Uterus (tissue), 4 donors: ENCODE measurements around the gene ABCA6. TPM values are rescaled to one million over a fixed set of nuclear protein-coding genes. Genes with fewer than 3 reads are reported as not detected.

Experiments
- DNase-seq, 2 donors: peaks; one replicate each; pipeline ENCODE4 v3.0.0-alpha.2; 2019 to 2020
- H3K27ac ChIP-seq, 2 donors: fragments of 200-600 bp; sonication (generic); 1 replicate in 1 of 2; 2 replicates in 1 of 2; pipeline ENCODE4 v1.5.1; 2016 to 2018
- H3K27me3 ChIP-seq, 2 donors: fragments of 200-600 bp; sonication (generic); one replicate each; pipeline ENCODE4 v1.5.1; 2018 to 2019; ENCODE audit warnings: control low read depth in 1 of 2
- H3K36me3 ChIP-seq, 2 donors: fragments of 200-600 bp; sonication (generic); one replicate each; pipeline ENCODE4 v1.5.1; 2019; ENCODE audit warnings: control low read depth in 1 of 2
- H3K4me1 ChIP-seq, 2 donors: fragments of 200-600 bp; sonication (generic); one replicate each; pipeline ENCODE4 v1.5.1; 2018 to 2019; ENCODE audit warnings: control low read depth in 1 of 2
- H3K4me3 ChIP-seq, 2 donors: fragments of 200-600 bp; sonication (generic); 1 replicate in 1 of 2; 2 replicates in 1 of 2; pipeline ENCODE4 v1.5.1; 2018 to 2019; ENCODE audit warnings: mild to moderate bottlenecking in 1 of 2
- H3K9me3 ChIP-seq, 2 donors: fragments of 200-600 bp; sonication (generic); one replicate each; pipeline ENCODE4 v1.5.1; 2019; ENCODE audit warnings: control low read depth in 1 of 2
- CTCF ChIP-seq, 4 experiments: fragments of 200-600 bp in 2 of 4; fragments of 450-650 bp in 2 of 4; sonication (generic) in 2 of 4; IDR thresholded peaks; one replicate each; pipeline ENCODE4 v1.5.1; 2016 to 2019; ENCODE audit warnings: antibody characterized with exemption in 4 of 4, mild to moderate bottlenecking in 2 of 4, moderate library complexity in 1 of 4
- POLR2A ChIP-seq, 2 donors: fragments of 450-650 bp; IDR thresholded peaks; one replicate each; pipeline ENCODE4 v1.6.1; 2016; ENCODE audit warnings: antibody characterized with exemption in 2 of 2, mild to moderate bottlenecking in 1 of 2, moderate library complexity in 1 of 2
- intact Hi-C: fragments of 100-400 bp; cut with DNase I; formaldehyde crosslinking; loops from one replicate; pipeline ENCODE4 v1.15.1; 2023; ENCODE audit warnings: low total_unique reads
- total RNA-seq, 4 donors: library from RNA; depleted of rRNA in 3 of 4; stranded (reverse); fragments of >200 nt in 3 of 4; gene quantifications; one replicate each; pipeline versions ENCODE4 v1.1.0 to v1.2.4, GENCODE V29; 2014 to 2023
- donor health status: DM: yes; HTN: yes; CAD: no.

The ABCA6 gene
- total RNA-seq, 4 donors from 2014 or later, result 13.5 to 65.6 (median 45.7) TPM

DNA sequence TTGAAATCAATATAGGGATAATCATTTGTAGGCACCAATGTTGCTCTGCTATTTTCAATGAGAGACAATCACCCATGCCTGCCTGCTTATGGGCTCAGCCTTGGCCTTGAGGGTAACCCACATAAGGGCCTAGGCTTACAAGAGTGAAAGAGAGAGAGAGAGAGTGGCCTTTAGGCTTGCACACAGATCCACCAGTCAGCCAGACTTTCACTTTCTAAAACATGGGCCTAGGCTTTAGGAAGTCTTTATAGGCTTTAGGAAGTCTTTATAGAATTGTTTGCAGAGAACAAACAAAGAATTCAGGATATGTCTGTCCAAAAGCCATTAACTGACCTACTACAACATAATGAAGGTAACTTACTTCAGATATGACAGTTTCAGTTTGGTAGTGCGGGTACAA is 84.4 kb downstream of the ABCA6 start:
- Histone ChIP-seq H3K36me3 (no peaks in the 10 kb centered on the region), H3K4me3 (no peak overlapping the region), H3K27me3 (no peaks in the 10 kb centered on the region), H3K4me1 (no peaks in the 10 kb centered on the region), H3K27ac (no peak overlapping the region), H3K9me3 (peaks cover 0 to 9% of the 10 kb centered on the region in 2 donors)
- DNase-seq, result no peak
- TF ChIP-seq POLR2A (IDR thresholded peaks at IDR 0.05) (no peak), CTCF (IDR thresholded peaks at IDR 0.05) (no peak)
- intact Hi-C loops, result no loop called here

DNA sequence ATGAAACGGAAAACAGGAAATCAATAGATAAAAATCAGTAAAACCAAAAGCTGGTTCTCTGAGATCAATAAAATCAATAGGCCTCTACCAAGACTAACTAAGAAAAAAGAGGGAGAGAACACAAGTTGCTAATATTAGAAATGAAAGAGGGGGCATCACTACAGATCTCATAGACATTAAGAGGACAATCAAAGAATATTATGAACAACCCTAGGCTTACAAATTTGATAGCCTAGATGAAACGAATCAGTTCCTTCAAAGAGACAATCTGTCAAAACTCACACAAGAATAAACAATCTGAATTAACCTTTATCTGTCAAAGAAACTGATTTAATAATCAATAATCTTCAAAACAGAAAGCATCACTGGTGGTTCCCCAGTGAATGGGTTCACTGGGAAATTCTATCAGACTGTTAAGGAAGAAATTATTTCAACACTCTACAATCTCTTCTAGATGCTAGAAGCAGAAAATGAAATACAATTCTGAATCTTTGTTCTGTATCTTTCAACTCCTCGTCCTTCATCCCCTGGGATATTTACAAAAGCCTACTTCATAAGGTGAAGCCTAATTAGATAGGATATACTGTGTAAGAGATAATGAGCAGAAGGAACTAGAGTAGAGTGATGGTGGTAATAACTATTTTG is 85.4 kb downstream of the ABCA6 start:
- Histone ChIP-seq H3K27ac (no peak overlapping the region), H3K36me3 (no peaks in the 10 kb centered on the region), H3K9me3 (peaks cover 0 to 9% of the 10 kb centered on the region in 2 donors), H3K4me3 (no peak overlapping the region), H3K27me3 (no peaks in the 10 kb centered on the region), H3K4me1 (no peaks in the 10 kb centered on the region)
- TF ChIP-seq POLR2A (IDR thresholded peaks at IDR 0.05), result no peak
- no peak for TF ChIP-seq CTCF (IDR thresholded peaks at IDR 0.05)
- intact Hi-C loops, result no loop called here
- DNase-seq, result no peak

- H3K9me3 ChIP-seq, result peaks cover 0 to 9% of the 10 kb centered on the region in 2 donors
- no peaks in the 10 kb centered on the region for H3K36me3 ChIP-seq
- intact Hi-C loops, result no loop called here
- no peaks in the 10 kb centered on the region for H3K4me1 ChIP-seq
- TF ChIP-seq POLR2A (IDR thresholded peaks at IDR 0.05), result no peak
- TF ChIP-seq CTCF (IDR thresholded peaks at IDR 0.05), result no peak
- no peaks in the 10 kb centered on the region for H3K27me3 ChIP-seq
- DNase-seq, result no peak
- H3K4me3 ChIP-seq, result no peak overlapping the region
- H3K27ac ChIP-seq, result no peak overlapping the region
Measured at GRCh38 chr17:69055334-69055733, 86.4 kb downstream of the ABCA6 start.

- no peak overlapping the region for H3K4me3 ChIP-seq
- intact Hi-C loops, result no loop called here
- TF ChIP-seq POLR2A (IDR thresholded peaks at IDR 0.05) (no peak), CTCF (IDR thresholded peaks at IDR 0.05) (no peak)
- H3K27me3 ChIP-seq, result no peaks in the 10 kb centered on the region
- H3K4me1 ChIP-seq, result peaks cover 0 to 5% of the 10 kb centered on the region in 2 donors
- DNase-seq, result no peak
- peaks cover 0 to 14% of the 10 kb centered on the region in 2 donors for H3K9me3 ChIP-seq
- peak overlapping the region in 1 of 2 donors; percentile 30 for H3K27ac ChIP-seq
- no peaks in the 10 kb centered on the region for H3K36me3 ChIP-seq
Measured at GRCh38 chr17:69050999-69051775, 90.5 kb downstream of the ABCA6 start.

GRCh38 chr17:69048634-69049033 is 93.1 kb downstream of the ABCA6 start:
- H3K4me3 ChIP-seq, result no peak overlapping the region
- peak overlapping the region; percentile 66 to 70 for H3K27ac ChIP-seq
- no peak for DNase-seq
- H3K36me3 ChIP-seq, result no peaks in the 10 kb centered on the region
- TF ChIP-seq CTCF (IDR thresholded peaks at IDR 0.05) (no peak), POLR2A (IDR thresholded peaks at IDR 0.05) (no peak)
- H3K4me1 ChIP-seq, result peaks cover 0 to 9% of the 10 kb centered on the region in 2 donors
- H3K9me3 ChIP-seq, result peaks cover 0 to 9% of the 10 kb centered on the region in 2 donors
- no peaks in the 10 kb centered on the region for H3K27me3 ChIP-seq
- intact Hi-C loops, result no loop called here
